Measurements from ENCODE around the gene ARHGAP6. TPM values are rescaled to one million over a fixed set of nuclear protein-coding genes. Genes with fewer than 3 reads are reported as not detected.
A peak's percentile ranks its signal among the peaks of the same experiment; 100 is the strongest.

ARHGAP6 gene
- total RNA-seq, 1 experiment from 2014 or later = 0.10 TPM

DNA sequence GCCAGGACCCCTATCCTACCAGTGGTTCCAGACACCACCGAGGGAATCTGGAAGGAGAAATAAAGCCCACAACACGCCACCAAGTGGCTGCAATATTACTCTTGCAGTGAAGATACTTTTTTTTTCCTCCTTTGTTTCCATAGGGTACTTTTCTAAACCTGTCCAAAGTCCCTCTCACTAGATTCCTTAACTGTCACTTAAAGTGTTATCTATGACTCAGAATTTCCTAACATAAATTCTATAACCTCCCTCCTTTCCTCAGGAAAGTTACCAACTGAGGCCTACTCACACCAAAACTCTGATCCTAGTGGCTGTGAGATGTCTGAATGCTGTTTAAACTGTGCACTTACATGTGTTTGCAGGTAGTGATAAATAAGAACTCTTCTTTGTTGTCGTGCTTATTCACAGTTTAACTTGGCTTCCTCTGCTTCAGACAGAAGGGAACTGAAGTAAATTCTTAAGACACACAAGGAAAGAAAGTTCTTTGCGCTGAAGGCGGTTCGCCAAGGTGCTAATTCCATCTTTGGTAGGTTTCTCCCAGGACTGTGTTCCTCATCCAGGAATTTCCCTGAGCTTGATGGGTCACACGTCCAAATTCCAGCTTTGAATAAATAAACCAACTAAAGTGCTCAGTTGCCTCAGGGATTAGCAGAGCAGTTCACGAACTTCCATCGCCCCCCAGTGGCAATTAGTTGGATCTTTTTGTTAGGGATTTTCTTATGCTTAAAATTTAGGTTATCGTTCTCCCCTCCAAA is 565.3 kb downstream of the ARHGAP6 start:
- intact Hi-C loops (cut with micrococcal nuclease) = loop anchor here (10.0 kb wide), 2 partner anchors 376 to 906 kb away; no protein-coding TSS in a partner anchor
- CTCF ChIA-PET = interaction anchor here (1.0 kb wide), 2 partner anchors 344 to 376 kb away, joined by 4 to 7 read pairs; no protein-coding TSS in a partner anchor
- no peaks in the 10 kb centered on the region; a peak in 1 of 4 replicates for H3K36me3 ChIP-seq (ENCODE audit: control insufficient read depth in 1 of 2, insufficient read depth in 2 of 2, low read length in 2 of 2)
- no peaks in the 10 kb centered on the region for H4K20me1 ChIP-seq (ENCODE audit: insufficient read depth)
- POLR2A ChIA-PET = no interaction called here
- H3K4me2 ChIP-seq (ENCODE audit: low read length) = no peak overlapping the region
- no peaks in the 10 kb centered on the region for H3K79me2 ChIP-seq (ENCODE audit: insufficient read depth, low read length)
- BruUV-seq (replicated peaks) = no TSS peak
- H2AFZ ChIP-seq (ENCODE audit: low read depth, low read length, poor library complexity, severe bottlenecking) = no peak overlapping the region
- no peak overlapping the region for H3K9ac ChIP-seq (ENCODE audit: low read length)
- H3K27me3 ChIP-seq (ENCODE audit: insufficient read depth, low read length) = no peaks in the 10 kb centered on the region
- TF ChIP-seq RAD21 (IDR thresholded peaks at IDR 0.05; ENCODE audit: low read depth) = peak; percentile 55
- TF ChIP-seq, protein P1, sequence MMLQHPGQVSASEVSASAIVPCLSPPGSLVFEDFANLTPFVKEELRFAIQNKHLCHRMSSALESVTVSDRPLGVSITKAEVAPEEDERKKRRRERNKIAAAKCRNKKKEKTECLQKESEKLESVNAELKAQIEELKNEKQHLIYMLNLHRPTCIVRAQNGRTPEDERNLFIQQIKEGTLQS (IDR thresholded peaks at IDR 0.05) = no peak
- TF ChIP-seq, protein P2, sequence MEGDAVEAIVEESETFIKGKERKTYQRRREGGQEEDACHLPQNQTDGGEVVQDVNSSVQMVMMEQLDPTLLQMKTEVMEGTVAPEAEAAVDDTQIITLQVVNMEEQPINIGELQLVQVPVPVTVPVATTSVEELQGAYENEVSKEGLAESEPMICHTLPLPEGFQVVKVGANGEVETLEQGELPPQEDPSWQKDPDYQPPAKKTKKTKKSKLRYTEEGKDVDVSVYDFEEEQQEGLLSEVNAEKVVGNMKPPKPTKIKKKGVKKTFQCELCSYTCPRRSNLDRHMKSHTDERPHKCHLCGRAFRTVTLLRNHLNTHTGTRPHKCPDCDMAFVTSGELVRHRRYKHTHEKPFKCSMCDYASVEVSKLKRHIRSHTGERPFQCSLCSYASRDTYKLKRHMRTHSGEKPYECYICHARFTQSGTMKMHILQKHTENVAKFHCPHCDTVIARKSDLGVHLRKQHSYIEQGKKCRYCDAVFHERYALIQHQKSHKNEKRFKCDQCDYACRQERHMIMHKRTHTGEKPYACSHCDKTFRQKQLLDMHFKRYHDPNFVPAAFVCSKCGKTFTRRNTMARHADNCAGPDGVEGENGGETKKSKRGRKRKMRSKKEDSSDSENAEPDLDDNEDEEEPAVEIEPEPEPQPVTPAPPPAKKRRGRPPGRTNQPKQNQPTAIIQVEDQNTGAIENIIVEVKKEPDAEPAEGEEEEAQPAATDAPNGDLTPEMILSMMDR (IDR thresholded peaks at IDR 0.05 in 2 of 3, conservative IDR thresholded peaks at IDR 0.05 in 1 of 3; ENCODE audit: borderline replicate concordance in 1 of 3, insufficient read depth in 1 of 3, low read depth in 2 of 3, low read length in 2 of 3) = peak in 2 of 3 experiments; percentile 27 to 45; a peak in 4 of 6 replicates
- RAD21 ChIA-PET (ENCODE audit: low non-redundant PET in 1 of 2, low total read pairs in 2 of 2, uncharacterized antibody in 2 of 2, unreplicated experiment in 2 of 2) = no interaction called here
- H3K27ac ChIP-seq (ENCODE audit: low read depth, low read length) = no peak overlapping the region
- H3K4me3 ChIP-seq (replicated peaks in 1 of 2; ENCODE audit: low read depth in 1 of 2, low read length in 2 of 2) = no peak overlapping the region
- DNase-seq (ENCODE audit: low read depth, low spot score) (no peak), ATAC-seq (no peak)
- no peaks in the 10 kb centered on the region for H3K4me1 ChIP-seq (ENCODE audit: control insufficient read depth in 1 of 2, insufficient read depth in 2 of 2, low read length in 2 of 2)
- no peaks in the 10 kb centered on the region for H3K9me2 ChIP-seq (ENCODE audit: insufficient read depth)
- H3K9me3 ChIP-seq (ENCODE audit: control insufficient read depth in 1 of 2, insufficient read depth in 1 of 2, low read depth in 1 of 2, low read length in 2 of 2) = no peaks in the 10 kb centered on the region

DNA sequence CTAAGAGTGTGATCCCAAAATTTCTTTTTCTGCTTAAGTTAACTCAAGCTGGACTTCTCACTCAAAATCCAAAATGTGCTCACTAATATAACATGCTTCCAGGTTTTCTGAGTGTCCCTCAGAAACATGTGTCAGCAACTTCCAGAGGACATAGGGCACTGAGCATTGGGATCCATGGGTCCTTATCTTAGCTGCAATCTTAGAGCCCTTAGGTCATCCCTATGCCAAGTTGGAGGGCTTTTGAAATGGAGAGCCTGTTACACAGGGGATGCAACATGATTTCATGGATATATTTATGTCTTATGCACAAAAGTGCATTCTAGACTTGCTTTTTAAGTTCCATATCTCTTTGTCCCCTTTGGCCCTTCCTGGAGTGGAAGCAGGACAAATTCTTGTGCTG is 566.3 kb downstream of the ARHGAP6 start:
- no peaks in the 10 kb centered on the region for H3K4me1 ChIP-seq (ENCODE audit: control insufficient read depth in 1 of 2, insufficient read depth in 2 of 2, low read length in 2 of 2)
- no peak overlapping the region for H3K4me2 ChIP-seq (ENCODE audit: low read length)
- H3K36me3 ChIP-seq (ENCODE audit: control insufficient read depth in 1 of 2, insufficient read depth in 2 of 2, low read length in 2 of 2) = no peaks in the 10 kb centered on the region; a peak in 1 of 4 replicates
- RAD21 ChIA-PET (ENCODE audit: low non-redundant PET in 1 of 2, low total read pairs in 2 of 2, uncharacterized antibody in 2 of 2, unreplicated experiment in 2 of 2) = no interaction called here
- intact Hi-C loops (cut with micrococcal nuclease) = no loop called here
- H4K20me1 ChIP-seq (ENCODE audit: insufficient read depth) = no peaks in the 10 kb centered on the region
- no peaks in the 10 kb centered on the region for H3K27me3 ChIP-seq (ENCODE audit: insufficient read depth, low read length)
- no peak for ATAC-seq
- POLR2A ChIA-PET = no interaction called here
- DNase-seq (ENCODE audit: low read depth, low spot score) = no peak
- no TSS peak for BruUV-seq (replicated peaks)
- H3K9me2 ChIP-seq (ENCODE audit: insufficient read depth) = no peaks in the 10 kb centered on the region
- H3K4me3 ChIP-seq (replicated peaks in 1 of 2; ENCODE audit: low read depth in 1 of 2, low read length in 2 of 2) = no peak overlapping the region
- CTCF ChIA-PET = no interaction called here
- H3K27ac ChIP-seq (ENCODE audit: low read depth, low read length) = no peak overlapping the region
- no peak overlapping the region for H3K9ac ChIP-seq (ENCODE audit: low read length)
- no peak overlapping the region for H2AFZ ChIP-seq (ENCODE audit: low read depth, low read length, poor library complexity, severe bottlenecking)
- no peak for TF ChIP-seq ELF1 (IDR thresholded peaks at IDR 0.05; ENCODE audit: borderline replicate concordance, low read depth)
- TF ChIP-seq, protein P3, sequence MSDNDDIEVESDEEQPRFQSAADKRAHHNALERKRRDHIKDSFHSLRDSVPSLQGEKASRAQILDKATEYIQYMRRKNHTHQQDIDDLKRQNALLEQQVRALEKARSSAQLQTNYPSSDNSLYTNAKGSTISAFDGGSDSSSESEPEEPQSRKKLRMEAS (IDR thresholded peaks at IDR 0.05) = no peak
- TF ChIP-seq, protein P1 (IDR thresholded peaks at IDR 0.05) = no peak
- no peak for TF ChIP-seq TCF7L2 (IDR thresholded peaks at IDR 0.05; ENCODE audit: borderline replicate concordance, extremely low read depth, insufficient read depth, insufficient read length)
- TF ChIP-seq POLR2AphosphoS5 (IDR thresholded peaks at IDR 0.05; ENCODE audit: low read depth, low read length) = no peak
- no peak for TF ChIP-seq ZFX (IDR thresholded peaks at IDR 0.05)
- TF ChIP-seq, protein P4, sequence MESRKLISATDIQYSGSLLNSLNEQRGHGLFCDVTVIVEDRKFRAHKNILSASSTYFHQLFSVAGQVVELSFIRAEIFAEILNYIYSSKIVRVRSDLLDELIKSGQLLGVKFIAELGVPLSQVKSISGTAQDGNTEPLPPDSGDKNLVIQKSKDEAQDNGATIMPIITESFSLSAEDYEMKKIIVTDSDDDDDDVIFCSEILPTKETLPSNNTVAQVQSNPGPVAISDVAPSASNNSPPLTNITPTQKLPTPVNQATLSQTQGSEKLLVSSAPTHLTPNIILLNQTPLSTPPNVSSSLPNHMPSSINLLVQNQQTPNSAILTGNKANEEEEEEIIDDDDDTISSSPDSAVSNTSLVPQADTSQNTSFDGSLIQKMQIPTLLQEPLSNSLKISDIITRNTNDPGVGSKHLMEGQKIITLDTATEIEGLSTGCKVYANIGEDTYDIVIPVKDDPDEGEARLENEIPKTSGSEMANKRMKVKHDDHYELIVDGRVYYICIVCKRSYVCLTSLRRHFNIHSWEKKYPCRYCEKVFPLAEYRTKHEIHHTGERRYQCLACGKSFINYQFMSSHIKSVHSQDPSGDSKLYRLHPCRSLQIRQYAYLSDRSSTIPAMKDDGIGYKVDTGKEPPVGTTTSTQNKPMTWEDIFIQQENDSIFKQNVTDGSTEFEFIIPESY (IDR thresholded peaks at IDR 0.05; ENCODE audit: extremely low read depth, insufficient replicate concordance, low read length) = no peak
- TF ChIP-seq SIN3A (IDR thresholded peaks at IDR 0.05; ENCODE audit: low read depth) = no peak
- no peaks in the 10 kb centered on the region for H3K9me3 ChIP-seq (ENCODE audit: control insufficient read depth in 1 of 2, insufficient read depth in 1 of 2, low read depth in 1 of 2, low read length in 2 of 2)
- no peaks in the 10 kb centered on the region for H3K79me2 ChIP-seq (ENCODE audit: insufficient read depth, low read length)

Data from HCT116 (cell line).